ENCODE results near the gene NOTCH2. TPM values are rescaled to one million over a fixed set of nuclear protein-coding genes. Genes with fewer than 3 reads are reported as not detected.

NOTCH2 gene
- total RNA-seq, 1 donor: 200 TPM

DNA sequence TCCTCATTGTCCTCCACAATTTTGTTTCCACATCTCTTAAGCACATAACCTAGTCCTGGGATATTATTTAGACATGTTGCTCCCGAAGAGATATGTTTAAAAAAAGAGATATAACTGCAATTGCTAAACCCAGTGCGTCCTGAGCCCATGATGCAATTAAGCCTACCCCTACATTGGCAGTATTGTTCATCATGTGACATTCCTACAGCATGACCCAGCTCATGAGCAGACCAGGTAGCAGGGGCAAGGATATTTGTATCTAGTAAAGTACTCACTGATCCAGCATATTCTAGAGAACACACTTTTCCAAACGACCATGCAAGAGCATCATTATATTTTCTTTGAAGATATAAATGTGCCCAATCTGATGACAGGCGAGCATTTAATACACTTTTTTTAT, 174.4 kb downstream of the NOTCH2 start:
- no peak for DNase-seq (ENCODE audit: low read depth)
- TF ChIP-seq, protein P1, sequence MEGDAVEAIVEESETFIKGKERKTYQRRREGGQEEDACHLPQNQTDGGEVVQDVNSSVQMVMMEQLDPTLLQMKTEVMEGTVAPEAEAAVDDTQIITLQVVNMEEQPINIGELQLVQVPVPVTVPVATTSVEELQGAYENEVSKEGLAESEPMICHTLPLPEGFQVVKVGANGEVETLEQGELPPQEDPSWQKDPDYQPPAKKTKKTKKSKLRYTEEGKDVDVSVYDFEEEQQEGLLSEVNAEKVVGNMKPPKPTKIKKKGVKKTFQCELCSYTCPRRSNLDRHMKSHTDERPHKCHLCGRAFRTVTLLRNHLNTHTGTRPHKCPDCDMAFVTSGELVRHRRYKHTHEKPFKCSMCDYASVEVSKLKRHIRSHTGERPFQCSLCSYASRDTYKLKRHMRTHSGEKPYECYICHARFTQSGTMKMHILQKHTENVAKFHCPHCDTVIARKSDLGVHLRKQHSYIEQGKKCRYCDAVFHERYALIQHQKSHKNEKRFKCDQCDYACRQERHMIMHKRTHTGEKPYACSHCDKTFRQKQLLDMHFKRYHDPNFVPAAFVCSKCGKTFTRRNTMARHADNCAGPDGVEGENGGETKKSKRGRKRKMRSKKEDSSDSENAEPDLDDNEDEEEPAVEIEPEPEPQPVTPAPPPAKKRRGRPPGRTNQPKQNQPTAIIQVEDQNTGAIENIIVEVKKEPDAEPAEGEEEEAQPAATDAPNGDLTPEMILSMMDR (IDR thresholded peaks at IDR 0.05; ENCODE audit: insufficient read depth, low read depth, low read length): no peak
- no peak overlapping the region for H3K4me3 ChIP-seq (ENCODE audit: low read depth, low read length)

DNA sequence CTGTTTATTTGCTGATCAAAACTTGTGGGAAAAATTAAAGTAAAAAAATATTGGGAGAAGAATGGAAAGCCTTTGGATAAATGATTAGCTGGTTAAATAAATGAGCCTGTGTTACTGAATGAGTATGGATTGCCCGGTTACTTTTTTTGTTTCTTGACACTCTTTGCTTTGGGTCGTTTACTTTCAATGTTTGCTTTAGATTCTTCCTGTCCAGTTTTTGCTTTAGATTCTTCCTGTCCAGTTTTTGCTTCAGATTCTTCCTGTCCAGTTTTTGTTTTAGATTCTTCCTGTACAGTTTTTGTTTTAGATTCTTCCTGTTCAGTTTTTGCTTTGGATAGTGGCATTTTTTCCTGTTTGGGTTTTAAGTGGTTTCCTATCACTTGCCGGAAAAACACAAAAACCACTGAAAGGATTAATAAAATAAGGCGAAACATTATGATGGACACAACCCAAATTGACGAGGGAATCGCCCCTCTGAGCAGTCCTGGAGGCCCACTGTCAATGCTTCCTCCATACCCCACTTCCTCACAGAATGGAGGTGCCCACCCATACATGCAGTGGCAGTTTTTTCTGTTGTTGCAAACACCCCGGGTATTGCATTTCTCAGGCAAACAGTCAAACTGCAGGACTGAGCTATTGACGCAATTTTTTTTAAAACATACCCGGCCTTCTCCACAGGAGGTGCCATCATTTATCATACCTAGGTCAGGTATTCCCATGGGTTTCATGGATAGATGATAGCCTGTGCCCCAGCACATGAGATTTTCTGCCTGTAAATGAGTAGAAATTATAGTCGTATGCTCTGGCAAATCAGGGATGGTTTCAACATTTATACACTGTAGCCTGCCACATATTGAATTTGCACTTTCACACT, 175.4 kb downstream of the NOTCH2 start:
- TF ChIP-seq, protein P1 (IDR thresholded peaks at IDR 0.05; ENCODE audit: insufficient read depth, low read depth, low read length): no peak
- no peak for DNase-seq (ENCODE audit: low read depth)
- no peak overlapping the region for H3K4me3 ChIP-seq (ENCODE audit: low read depth, low read length)

DNA sequence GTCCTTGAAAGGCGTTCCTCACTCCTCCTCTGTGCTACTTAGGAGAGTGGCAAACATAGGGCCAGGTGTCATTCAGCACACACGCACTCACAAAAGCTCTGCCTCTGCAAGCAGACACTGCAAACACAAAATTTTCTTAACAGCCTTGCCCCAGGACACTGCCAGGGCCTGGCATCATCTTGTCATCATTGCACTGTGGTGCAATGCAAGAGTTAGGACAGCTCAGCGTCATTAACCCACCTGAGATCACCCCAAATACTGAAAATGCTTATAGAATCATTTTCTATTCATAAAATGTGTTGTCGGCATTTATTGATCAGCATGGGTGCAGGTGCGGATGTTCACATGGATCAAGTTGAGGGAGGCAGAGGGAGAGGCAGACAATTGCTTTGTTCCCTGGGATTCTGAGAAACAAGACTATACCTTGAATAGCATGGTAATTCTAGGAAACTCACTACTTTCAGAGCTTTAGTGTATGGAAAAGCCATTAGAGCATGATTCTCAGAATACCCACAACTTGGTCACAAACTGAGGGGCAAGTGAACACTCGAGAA, 176.1 kb downstream of the NOTCH2 start:
- TF ChIP-seq, protein P1 (IDR thresholded peaks at IDR 0.05; ENCODE audit: insufficient read depth, low read depth, low read length): no peak
- H3K4me3 ChIP-seq (ENCODE audit: low read depth, low read length): no peak overlapping the region
- no peak for DNase-seq (ENCODE audit: low read depth)

DNA sequence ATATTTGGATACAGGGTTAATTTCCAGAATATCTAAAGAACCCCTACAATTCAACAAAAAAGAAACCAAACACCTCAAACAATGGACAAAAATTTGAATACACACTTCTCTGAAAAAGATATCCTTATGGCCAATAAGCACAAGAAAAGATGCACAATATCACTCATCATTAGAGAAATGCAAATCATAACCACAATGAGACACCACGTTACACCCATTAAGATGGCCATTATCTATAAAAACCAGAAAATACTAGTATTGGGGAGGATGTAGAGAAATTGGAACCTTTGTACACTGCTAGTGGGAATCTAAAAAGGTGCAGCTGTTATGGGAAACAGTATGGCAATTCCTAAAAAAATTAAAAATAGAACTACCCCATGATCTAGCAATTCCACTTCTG, 178.1 kb downstream of the NOTCH2 start:
- H3K4me3 ChIP-seq (ENCODE audit: low read depth, low read length): no peak overlapping the region
- TF ChIP-seq, protein P1 (IDR thresholded peaks at IDR 0.05; ENCODE audit: insufficient read depth, low read depth, low read length): no peak
- no peak for DNase-seq (ENCODE audit: low read depth)

DNA sequence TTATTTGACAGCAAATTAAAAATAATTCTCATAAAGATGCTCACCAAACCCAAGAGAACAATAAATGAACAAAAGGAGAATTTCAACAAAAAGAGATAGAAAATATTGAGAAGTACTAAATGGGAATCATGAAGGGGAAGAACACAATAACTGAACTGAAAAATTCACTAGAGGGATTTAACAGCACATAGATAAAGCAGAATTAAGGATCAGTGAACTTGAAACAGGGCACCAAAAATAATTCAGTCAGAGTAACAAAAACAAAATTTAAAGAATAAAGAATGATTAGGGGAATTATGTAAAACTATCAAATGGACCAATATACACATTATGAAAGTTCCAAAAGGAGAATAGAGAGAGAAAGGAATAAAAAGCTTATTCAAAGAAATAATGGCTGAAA, 181.0 kb downstream of the NOTCH2 start:
- no peak for DNase-seq (ENCODE audit: low read depth)
- TF ChIP-seq, protein P1 (IDR thresholded peaks at IDR 0.05; ENCODE audit: insufficient read depth, low read depth, low read length): no peak
- H3K4me3 ChIP-seq (ENCODE audit: low read depth, low read length): no peak overlapping the region

DNA sequence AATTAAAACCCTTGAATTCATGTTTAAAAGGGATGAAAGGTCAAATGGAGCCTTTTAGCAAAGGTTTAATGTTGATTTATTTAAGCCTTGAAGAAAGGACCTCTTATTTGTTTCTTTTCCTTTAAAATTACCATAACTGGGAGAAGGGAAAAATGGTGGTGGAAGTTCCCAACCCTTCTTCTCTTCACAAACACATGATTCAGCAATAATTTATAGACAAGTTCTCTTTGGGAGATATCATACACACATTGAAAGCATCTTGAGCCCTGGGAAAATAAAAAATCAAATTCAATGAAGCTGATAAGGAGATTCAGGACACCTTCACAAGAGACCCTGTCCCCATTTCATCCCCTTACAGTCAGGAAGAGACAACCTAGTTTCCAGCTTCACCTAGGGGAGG, 182.0 kb downstream of the NOTCH2 start:
- TF ChIP-seq, protein P1 (IDR thresholded peaks at IDR 0.05; ENCODE audit: insufficient read depth, low read depth, low read length): no peak
- H3K4me3 ChIP-seq (ENCODE audit: low read depth, low read length): no peak overlapping the region
- DNase-seq (ENCODE audit: low read depth): no peak

Measured in fibroblast of villous mesenchyme (primary cell).